ENCODE measurements around the gene MRPL21. TPM values are rescaled to one million over a fixed set of nuclear protein-coding genes. Genes with fewer than 3 reads are reported as not detected.

MRPL21 gene
- total RNA-seq, 1 donor from 2014 or later = 14.2 TPM

DNA sequence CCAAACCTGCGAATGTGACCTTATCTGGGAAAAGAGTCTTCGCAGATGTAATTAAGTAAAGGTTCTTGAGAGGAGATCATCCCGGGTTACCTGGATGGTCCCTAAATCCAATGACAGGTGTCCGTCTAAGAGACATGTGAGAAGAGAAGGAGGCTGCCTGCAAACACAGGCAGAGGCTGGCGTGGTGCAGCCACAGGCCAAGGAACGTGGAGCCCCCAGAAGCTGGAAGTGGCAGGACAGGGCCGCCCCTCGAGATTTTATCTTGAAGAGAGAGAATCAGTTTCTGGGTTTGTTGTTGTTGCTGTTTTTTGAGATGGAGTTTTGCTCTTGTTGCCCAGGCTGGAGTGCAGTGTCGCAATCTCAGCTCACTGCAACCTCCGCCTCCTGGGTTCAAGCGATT is 43.5 kb upstream of the MRPL21 start:
- no peaks in the 10 kb centered on the region for H3K36me3 ChIP-seq
- intact Hi-C loops (cut with DNase I) = loop anchor here (5.0 kb wide), 2 partner anchors 55 to 100 kb away; partner anchors contain the start of gene TPCN2
- no peaks in the 10 kb centered on the region for H3K27me3 ChIP-seq
- no peaks in the 10 kb centered on the region for H3K9me3 ChIP-seq
- TF ChIP-seq, protein P1, sequence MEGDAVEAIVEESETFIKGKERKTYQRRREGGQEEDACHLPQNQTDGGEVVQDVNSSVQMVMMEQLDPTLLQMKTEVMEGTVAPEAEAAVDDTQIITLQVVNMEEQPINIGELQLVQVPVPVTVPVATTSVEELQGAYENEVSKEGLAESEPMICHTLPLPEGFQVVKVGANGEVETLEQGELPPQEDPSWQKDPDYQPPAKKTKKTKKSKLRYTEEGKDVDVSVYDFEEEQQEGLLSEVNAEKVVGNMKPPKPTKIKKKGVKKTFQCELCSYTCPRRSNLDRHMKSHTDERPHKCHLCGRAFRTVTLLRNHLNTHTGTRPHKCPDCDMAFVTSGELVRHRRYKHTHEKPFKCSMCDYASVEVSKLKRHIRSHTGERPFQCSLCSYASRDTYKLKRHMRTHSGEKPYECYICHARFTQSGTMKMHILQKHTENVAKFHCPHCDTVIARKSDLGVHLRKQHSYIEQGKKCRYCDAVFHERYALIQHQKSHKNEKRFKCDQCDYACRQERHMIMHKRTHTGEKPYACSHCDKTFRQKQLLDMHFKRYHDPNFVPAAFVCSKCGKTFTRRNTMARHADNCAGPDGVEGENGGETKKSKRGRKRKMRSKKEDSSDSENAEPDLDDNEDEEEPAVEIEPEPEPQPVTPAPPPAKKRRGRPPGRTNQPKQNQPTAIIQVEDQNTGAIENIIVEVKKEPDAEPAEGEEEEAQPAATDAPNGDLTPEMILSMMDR (IDR thresholded peaks at IDR 0.05) = no peak
- peak overlapping the region; percentile 70 to 82 for H3K27ac ChIP-seq
- no peak overlapping the region for H3K4me3 ChIP-seq
- peaks cover 20 to 32% of the 10 kb centered on the region in 2 donors for H3K4me1 ChIP-seq
- no peak for DNase-seq (ENCODE audit: low spot score in 2 of 2)

DNA sequence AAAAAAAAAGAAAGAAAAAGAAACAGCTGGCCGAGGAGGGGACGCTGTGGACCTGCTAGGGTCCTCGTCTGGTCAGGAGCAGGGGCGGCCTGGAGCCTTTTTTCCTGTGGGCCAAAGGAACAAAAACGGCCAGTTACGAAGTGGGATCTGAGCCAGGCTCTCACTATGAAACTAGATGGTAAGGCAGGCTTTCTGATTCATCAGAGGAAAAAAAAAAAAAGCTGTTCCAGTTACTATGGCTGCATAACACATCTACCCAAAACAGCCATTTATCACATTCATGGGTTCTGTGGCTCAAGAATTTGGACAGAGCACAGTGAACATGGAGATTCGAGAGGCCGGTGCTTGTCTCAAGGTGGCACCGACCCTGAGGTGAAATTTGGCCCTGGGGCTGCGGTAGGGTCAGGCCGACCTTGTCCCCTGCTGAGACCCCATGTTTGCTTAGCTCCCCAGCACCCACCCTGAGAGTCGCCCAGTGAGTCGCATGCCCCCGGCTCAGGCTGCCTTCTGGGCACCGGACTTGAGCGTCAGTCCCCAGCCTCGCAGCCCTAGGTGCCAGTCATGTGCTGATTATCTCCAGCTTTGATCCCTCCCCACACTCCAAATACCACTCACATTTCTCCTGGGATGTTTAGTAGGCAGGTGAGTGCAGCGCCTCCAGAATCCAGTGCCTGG is 42.9 kb upstream of the MRPL21 start:
- TF ChIP-seq, protein P1 (IDR thresholded peaks at IDR 0.05) = no peak
- Histone ChIP-seq H3K36me3 (no peaks in the 10 kb centered on the region), H3K4me1 (peaks cover 25 to 36% of the 10 kb centered on the region in 2 donors), H3K27ac (peak overlapping the region; percentile 70 to 82), H3K9me3 (no peaks in the 10 kb centered on the region), H3K27me3 (no peaks in the 10 kb centered on the region), H3K4me3 (peak overlapping the region; percentile 11 to 20)
- intact Hi-C loops (cut with DNase I) = loop anchor here (5.0 kb wide), 2 partner anchors 54 to 101 kb away; partner anchors contain the start of gene TPCN2
- DNase-seq (ENCODE audit: low spot score in 2 of 2) = peak in 1 of 2 donors; percentile 82

DNA sequence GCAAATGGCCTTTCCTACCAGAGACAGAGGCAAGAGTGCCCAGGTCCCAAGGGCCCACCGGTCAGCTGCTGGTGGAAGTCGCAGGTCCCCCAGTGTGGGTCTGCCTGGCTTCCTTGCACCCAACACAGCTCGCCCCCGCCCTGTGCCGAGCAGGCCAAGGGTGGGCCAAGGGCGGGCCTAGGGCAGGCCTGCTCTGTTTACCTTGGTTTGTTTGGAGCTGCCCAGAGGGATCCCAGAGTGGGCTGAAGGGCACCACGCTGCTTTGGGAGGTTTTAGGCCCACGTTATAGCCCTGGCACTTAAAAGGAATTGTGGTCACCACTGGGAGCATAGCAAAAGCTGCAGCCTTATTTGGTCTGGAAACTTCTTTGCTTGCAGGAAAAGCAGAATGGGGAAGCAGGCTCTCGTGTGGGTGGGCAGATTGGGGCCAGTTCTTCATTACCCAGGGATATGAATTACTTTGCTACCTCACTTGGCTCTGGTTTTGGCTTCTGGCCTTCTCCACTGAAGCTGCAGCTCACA is 39.2 kb upstream of the MRPL21 start:
- peak in 1 of 2 donors; percentile 83 for DNase-seq (ENCODE audit: low spot score in 2 of 2)

DNA sequence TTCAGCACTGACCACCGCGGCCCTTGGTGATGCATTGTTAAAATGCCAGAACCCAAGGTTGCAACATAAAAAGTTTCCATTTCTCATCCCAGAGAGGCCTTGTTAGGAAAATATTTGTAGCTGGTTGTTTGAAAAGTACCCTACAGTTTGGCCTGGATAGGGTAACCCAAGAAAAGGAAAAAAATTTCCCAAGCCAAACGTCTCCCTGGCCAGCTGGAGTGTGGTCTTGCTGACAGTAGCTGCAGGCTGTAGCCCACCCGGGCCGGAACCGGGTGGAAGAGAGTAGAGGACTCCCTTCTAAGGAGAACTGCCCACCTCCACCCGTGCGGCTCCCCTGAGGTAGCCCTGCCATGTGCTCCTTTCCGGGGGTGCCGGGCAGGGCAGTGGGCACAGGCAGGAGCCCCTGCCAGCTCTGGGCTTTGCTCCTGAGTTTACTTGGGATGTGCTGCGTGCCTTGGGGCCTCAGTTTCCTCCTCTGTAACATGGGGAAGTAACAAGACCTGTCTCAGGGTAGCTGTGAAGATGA is 38.5 kb upstream of the MRPL21 start:
- peak overlapping the region; percentile 87 to 93 for H3K27ac ChIP-seq
- TF ChIP-seq, protein P1 (IDR thresholded peaks at IDR 0.05) = no peak
- H3K4me1 ChIP-seq = peaks cover 29 to 40% of the 10 kb centered on the region in 2 donors
- peak overlapping the region in 1 of 2 donors; percentile 30 for H3K4me3 ChIP-seq
- H3K36me3 ChIP-seq = peaks cover 24 to 29% of the 10 kb centered on the region in 2 donors
- DNase-seq (ENCODE audit: low spot score in 2 of 2) = no peak
- no peaks in the 10 kb centered on the region for H3K27me3 ChIP-seq
- intact Hi-C loops (cut with DNase I) = loop anchor here (2.0 to 5.0 kb wide), 4 partner anchors 17 to 100 kb away; partner anchors contain the start of gene CPT1A
- H3K9me3 ChIP-seq = no peaks in the 10 kb centered on the region

More for the DNA sequence above, 39.2 kb upstream of the MRPL21 start:
- intact Hi-C loops (cut with DNase I) = loop anchor here (2.0 to 5.0 kb wide), 4 partner anchors 18 to 101 kb away; partner anchors contain the start of gene CPT1A
- Histone ChIP-seq H3K9me3 (no peaks in the 10 kb centered on the region), H3K27ac (peak overlapping the region; percentile 87 to 93), H3K36me3 (peaks cover 18 to 23% of the 10 kb centered on the region in 2 donors), H3K27me3 (no peaks in the 10 kb centered on the region), H3K4me3 (no peak overlapping the region), H3K4me1 (peaks cover 29 to 40% of the 10 kb centered on the region in 2 donors)
- TF ChIP-seq, protein P1 (IDR thresholded peaks at IDR 0.05) = no peak

DNA sequence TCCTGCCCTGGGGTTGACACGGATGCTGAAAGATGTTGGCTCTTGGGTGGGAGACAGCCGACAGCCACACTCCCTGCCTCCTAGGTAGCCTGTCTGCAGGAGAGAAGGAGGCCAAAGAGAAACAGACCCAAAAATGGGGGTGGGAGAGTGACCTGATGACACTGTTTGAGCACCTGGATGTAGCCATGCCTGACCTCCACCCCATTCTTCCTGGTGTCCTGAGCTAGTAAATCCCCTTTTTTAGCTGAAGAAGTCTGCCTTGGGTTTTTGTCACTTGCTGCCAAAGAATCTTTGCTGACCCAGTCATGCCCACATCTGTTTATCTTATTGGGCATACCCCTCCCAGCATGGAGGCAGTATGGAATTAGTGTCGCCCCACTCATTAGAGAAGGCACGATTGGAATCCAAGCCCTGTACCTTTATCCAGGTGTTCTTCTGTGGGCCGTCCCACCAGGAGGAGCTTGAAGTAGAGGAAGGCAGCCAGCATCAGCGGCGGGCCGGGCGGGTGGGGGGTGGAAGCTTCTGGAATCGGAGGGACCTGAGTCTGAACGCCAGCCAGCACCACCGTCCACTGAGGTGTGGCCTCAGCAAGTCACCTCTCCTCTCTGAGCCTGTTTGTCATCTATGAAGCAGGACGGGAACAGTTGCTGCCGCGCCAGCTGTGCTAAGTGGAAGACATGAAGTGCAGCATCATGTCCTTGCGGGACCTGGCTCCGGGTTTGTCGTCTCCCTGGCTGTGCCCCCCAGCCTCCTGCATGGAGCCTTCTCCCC is 37.9 kb upstream of the MRPL21 start:
- H3K9me3 ChIP-seq = no peaks in the 10 kb centered on the region
- H3K27ac ChIP-seq = peak overlapping the region; percentile 87 to 93
- H3K4me3 ChIP-seq = peak overlapping the region in 1 of 2 donors; percentile 30
- no peaks in the 10 kb centered on the region for H3K27me3 ChIP-seq
- TF ChIP-seq, protein P1 (IDR thresholded peaks at IDR 0.05) = no peak
- intact Hi-C loops (cut with DNase I) = loop anchor here (2.0 to 5.0 kb wide), 4 partner anchors 17 to 99 kb away; partner anchors contain the start of gene CPT1A
- H3K4me1 ChIP-seq = peaks cover 26 to 34% of the 10 kb centered on the region in 2 donors
- DNase-seq (ENCODE audit: low spot score in 2 of 2) = peak in 1 of 2 donors; percentile 83
- peaks cover 31 to 36% of the 10 kb centered on the region in 2 donors for H3K36me3 ChIP-seq
